Loucy (cell line): ENCODE measurements around the gene PPP4R2.

Source experiments
- H2AFZ ChIP-seq: fragments of 200-600 bp; sonication (generic); 2 replicates; pipeline ENCODE4 v1.6.0; 2016; ENCODE audit warnings: antibody characterized with exemption, mild to moderate bottlenecking, low read length, moderate library complexity
- H3F3A ChIP-seq: fragments of 200-600 bp; 2 replicates; pipeline ENCODE4 v1.6.0; 2016; ENCODE audit warnings: antibody characterized with exemption, low read depth, mild to moderate bottlenecking
- H3K27me3 ChIP-seq: fragments of 200-600 bp; sonication (generic); 2 replicates; pipeline ENCODE4 v1.6.1; 2014; ENCODE audit warnings: low read length, mild to moderate bottlenecking; ENCODE audit not compliant: insufficient read depth, poor library complexity, severe bottlenecking
- H3K36me3 ChIP-seq: fragments of 200-600 bp; sonication (generic); 2 replicates; pipeline ENCODE4 v1.6.1; 2016; ENCODE audit warnings: low read length; ENCODE audit not compliant: insufficient read depth
- H3K4me1 ChIP-seq: fragments of 200-600 bp; sonication (generic); 2 replicates; pipeline ENCODE4 v1.5.1; 2014; ENCODE audit warnings: low read length, mild to moderate bottlenecking; ENCODE audit not compliant: insufficient read depth, poor library complexity, severe bottlenecking
- H3K4me2 ChIP-seq: fragments of 200-600 bp; sonication (generic); 2 replicates; pipeline ENCODE4 v1.6.0; 2014; ENCODE audit warnings: antibody characterized with exemption, low read length, low read depth, mild to moderate bottlenecking; ENCODE audit not compliant: poor library complexity, severe bottlenecking
- H3K4me3 ChIP-seq: fragments of 200-600 bp; sonication (generic); 2 replicates; pipeline ENCODE4 v1.5.1; 2014; ENCODE audit warnings: low read length, mild to moderate bottlenecking, mixed read lengths; ENCODE audit not compliant: poor library complexity, severe bottlenecking
- H3K79me2 ChIP-seq: fragments of 200-600 bp; sonication (generic); 2 replicates; pipeline ENCODE4 v1.6.1; 2014; ENCODE audit warnings: low read length; ENCODE audit not compliant: insufficient read depth
- H3K9ac ChIP-seq: fragments of 200-600 bp; sonication (generic); 2 replicates; pipeline ENCODE4 v1.6.0; 2014; ENCODE audit warnings: mild to moderate bottlenecking, low read depth, low read length, moderate library complexity; ENCODE audit not compliant: poor library complexity, severe bottlenecking
- H3K9me2 ChIP-seq: fragments of 200-600 bp; sonication (generic); replicated peaks from 2 replicates; pipeline ENCODE4 v1.6.1; 2016; ENCODE audit warnings: low read depth, low read length, mixed read lengths
- H3K9me3 ChIP-seq: fragments of 200-600 bp; sonication (generic); 2 replicates; pipeline ENCODE4 v1.6.1; 2014; ENCODE audit warnings: mild to moderate bottlenecking, antibody characterized with exemption, low read length, low read depth; ENCODE audit not compliant: insufficient read depth
- H4K20me1 ChIP-seq: fragments of 200-600 bp; sonication (generic); 2 replicates; pipeline ENCODE4 v1.6.0; 2014; ENCODE audit warnings: antibody characterized with exemption, low read length, mild to moderate bottlenecking; ENCODE audit not compliant: insufficient read depth, poor library complexity, severe bottlenecking
- EZH2phosphoT487 ChIP-seq: fragments of 200-600 bp; IDR thresholded peaks from 2 replicates; pipeline ENCODE4 v1.6.1; 2018; ENCODE audit warnings: antibody characterized with exemption, mild to moderate bottlenecking, moderate library complexity, borderline replicate concordance
- TF ChIP-seq, protein P1 (sequence below): fragments of 200-600 bp; sonication (generic); conservative IDR thresholded peaks from 2 replicates; pipeline ENCODE4 v1.5.1; 2014; ENCODE audit warnings: mild to moderate bottlenecking, antibody characterized with exemption, low read length

The PPP4R2 gene

DNA sequence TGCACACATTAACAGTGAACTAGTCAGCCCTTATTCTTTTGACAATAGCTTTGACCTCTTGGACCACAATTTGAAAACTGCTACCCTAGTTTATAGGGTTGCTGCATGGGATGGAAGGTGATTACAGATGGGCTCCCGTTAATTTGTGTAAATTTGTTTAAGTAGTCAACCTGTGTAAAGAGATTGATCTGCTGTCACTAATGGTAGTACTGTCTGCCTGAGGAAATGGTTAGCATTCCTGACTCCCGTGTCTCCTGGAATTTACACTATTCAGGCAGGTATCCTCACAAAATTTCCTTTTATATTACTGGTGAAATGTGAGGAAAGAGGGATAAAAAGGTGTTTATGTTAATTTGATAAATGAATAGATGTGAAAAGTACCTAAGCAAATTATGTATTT is 49.6 kb downstream of the PPP4R2 start:
- peaks cover 36% of the 10 kb centered on the region for H3K36me3 ChIP-seq
- H3K4me1 ChIP-seq: peaks cover 31% of the 10 kb centered on the region
- no peak overlapping the region for H3K4me3 ChIP-seq
- H3K27me3 ChIP-seq: no peaks in the 10 kb centered on the region
- H2AFZ ChIP-seq: no peak overlapping the region
- TF ChIP-seq, protein P1, sequence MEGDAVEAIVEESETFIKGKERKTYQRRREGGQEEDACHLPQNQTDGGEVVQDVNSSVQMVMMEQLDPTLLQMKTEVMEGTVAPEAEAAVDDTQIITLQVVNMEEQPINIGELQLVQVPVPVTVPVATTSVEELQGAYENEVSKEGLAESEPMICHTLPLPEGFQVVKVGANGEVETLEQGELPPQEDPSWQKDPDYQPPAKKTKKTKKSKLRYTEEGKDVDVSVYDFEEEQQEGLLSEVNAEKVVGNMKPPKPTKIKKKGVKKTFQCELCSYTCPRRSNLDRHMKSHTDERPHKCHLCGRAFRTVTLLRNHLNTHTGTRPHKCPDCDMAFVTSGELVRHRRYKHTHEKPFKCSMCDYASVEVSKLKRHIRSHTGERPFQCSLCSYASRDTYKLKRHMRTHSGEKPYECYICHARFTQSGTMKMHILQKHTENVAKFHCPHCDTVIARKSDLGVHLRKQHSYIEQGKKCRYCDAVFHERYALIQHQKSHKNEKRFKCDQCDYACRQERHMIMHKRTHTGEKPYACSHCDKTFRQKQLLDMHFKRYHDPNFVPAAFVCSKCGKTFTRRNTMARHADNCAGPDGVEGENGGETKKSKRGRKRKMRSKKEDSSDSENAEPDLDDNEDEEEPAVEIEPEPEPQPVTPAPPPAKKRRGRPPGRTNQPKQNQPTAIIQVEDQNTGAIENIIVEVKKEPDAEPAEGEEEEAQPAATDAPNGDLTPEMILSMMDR: no peak
- TF ChIP-seq EZH2phosphoT487: no peak
- no peaks in the 10 kb centered on the region for H3F3A ChIP-seq
- H4K20me1 ChIP-seq: peaks cover 97% of the 10 kb centered on the region
- H3K79me2 ChIP-seq: no peaks in the 10 kb centered on the region; the same call in none of the 2 replicates
- H3K9ac ChIP-seq: no peak overlapping the region
- no peak overlapping the region for H3K4me2 ChIP-seq
- H3K9me2 ChIP-seq: no peaks in the 10 kb centered on the region
- no peaks in the 10 kb centered on the region for H3K9me3 ChIP-seq

DNA sequence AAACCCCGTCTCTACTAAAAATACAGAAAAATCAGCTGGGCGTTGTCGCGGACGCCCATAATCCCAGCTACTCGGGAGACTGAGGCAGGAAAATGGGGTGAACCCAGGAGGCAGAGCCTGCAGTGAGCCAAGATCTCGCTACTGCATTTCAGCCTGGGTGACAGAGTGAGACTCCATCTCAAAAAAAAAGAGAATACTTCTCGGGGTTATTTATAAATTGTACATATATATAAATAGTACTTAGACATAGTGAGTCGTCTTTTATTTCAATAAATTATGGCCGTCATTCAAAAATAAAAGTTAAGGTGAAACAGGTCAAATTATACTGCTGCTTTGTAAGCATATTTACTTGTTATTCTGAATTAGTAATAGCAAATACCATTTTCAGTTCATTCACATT is 52.7 kb downstream of the PPP4R2 start:
- TF ChIP-seq, protein P1: no peak
- TF ChIP-seq EZH2phosphoT487: no peak
- no peaks in the 10 kb centered on the region; the same call in none of the 2 replicates for H3K79me2 ChIP-seq
- no peak overlapping the region for H3K9ac ChIP-seq
- peaks cover 88% of the 10 kb centered on the region for H4K20me1 ChIP-seq
- H3K36me3 ChIP-seq: peaks cover 37% of the 10 kb centered on the region
- H3K4me1 ChIP-seq: peaks cover 40% of the 10 kb centered on the region
- no peaks in the 10 kb centered on the region for H3F3A ChIP-seq
- H3K9me2 ChIP-seq: no peaks in the 10 kb centered on the region
- no peaks in the 10 kb centered on the region for H3K27me3 ChIP-seq
- H3K9me3 ChIP-seq: no peaks in the 10 kb centered on the region
- no peak overlapping the region for H3K4me3 ChIP-seq
- no peak overlapping the region for H3K4me2 ChIP-seq
- H2AFZ ChIP-seq: no peak overlapping the region

DNA sequence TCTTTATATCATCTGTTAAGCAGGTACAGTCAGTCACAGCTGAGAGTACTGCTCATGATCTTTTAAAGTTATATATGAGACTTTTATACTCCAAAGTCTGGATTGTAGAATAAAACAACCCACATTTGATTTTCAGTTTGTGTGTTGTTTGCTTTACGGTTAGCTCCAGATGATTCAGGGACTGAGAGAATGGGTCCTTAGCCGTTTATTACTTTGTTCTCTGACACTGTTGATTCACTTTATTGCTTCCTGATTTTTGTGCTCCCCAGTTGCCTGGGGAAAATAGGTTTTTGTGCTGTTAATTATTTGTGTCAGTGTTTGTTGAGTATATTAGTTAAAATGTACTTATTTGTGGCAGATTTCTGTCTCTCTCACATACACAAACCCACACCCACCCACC is 56.2 kb downstream of the PPP4R2 start:
- peak overlapping the region; percentile 15 for H3K9ac ChIP-seq
- H2AFZ ChIP-seq: no peak overlapping the region
- no peaks in the 10 kb centered on the region for H3K9me3 ChIP-seq
- peaks cover 35% of the 10 kb centered on the region for H3K36me3 ChIP-seq
- H3F3A ChIP-seq: peaks cover 3% of the 10 kb centered on the region; the same call in 1 of the 2 replicates
- no peaks in the 10 kb centered on the region for H3K9me2 ChIP-seq
- no peak overlapping the region for H3K4me3 ChIP-seq
- H3K4me1 ChIP-seq: peaks cover 14% of the 10 kb centered on the region
- TF ChIP-seq EZH2phosphoT487: no peak
- TF ChIP-seq, protein P1: no peak
- no peaks in the 10 kb centered on the region for H3K27me3 ChIP-seq
- H4K20me1 ChIP-seq: peaks cover 53% of the 10 kb centered on the region
- H3K4me2 ChIP-seq: peak overlapping the region; percentile 35
- peaks cover 14% of the 10 kb centered on the region for H3K79me2 ChIP-seq
